Mammary epithelial cell (primary cell): ENCODE data around the gene ALG9.

ENCODE experiments used
- CTCF ChIP-seq, 2 donors: IDR thresholded peaks in 1 of 2; conservative IDR thresholded peaks in 1 of 2; 2 replicates each; pipeline ENCODE4 v1.5.1; 2011 to 2012; ENCODE audit warnings: inconsistent platforms in 2 of 2, low read length in 2 of 2, mild to moderate bottlenecking in 2 of 2, control low read depth in 1 of 2, low read depth in 1 of 2; ENCODE audit not compliant: insufficient read depth in 1 of 2; ENCODE audit errors: extremely low read depth in 1 of 2
- EZH2 ChIP-seq: IDR thresholded peaks from 2 replicates; pipeline ENCODE4 v1.6.1; 2012; ENCODE audit warnings: low read length, inconsistent platforms, borderline replicate concordance

DNA sequence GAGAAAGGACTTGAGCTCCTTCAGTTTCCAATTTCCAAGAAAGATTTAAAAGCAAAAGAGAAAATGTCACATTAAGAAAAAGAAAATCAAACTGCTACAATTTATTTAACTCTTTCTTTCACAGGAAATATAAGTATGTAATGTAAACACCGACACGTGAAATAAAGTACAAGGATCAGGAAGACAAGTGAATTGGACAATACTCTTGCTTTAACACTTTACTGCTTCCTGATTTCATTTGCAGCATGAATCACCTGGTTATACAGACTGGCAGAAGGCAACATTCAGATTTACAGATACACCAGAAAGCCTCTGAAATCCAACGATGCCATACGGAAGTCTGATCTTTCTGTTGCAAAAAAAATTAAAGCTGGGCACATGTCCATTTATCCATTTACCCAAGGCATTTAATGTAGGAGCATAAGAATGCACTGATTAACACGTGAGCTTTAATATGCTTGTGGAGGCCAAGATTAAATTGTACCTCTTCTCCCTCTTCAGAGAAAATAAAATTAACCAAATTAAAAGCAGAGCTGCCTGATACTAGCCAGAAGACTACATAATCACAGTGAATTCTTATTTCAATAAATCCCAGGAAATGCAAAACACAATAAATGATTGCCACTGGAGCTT is 89.2 kb downstream of the ALG9 start:
- no peak for TF ChIP-seq CTCF (conservative IDR thresholded peaks at IDR 0.05 in 1 of 2, IDR thresholded peaks at IDR 0.05 in 1 of 2; ENCODE audit: extremely low read depth in 1 of 2, insufficient read depth in 1 of 2, low read depth in 1 of 2, low read length in 2 of 2)
- no peak for TF ChIP-seq EZH2
